DOHH2 (cell line): ENCODE results near the gene FOXB1.

Experiments used
- EZH2phosphoT487 ChIP-seq: fragments of 200-600 bp; sonication (generic); IDR thresholded peaks from 2 replicates; pipeline ENCODE4 v1.6.1; 2017; ENCODE audit warnings: borderline replicate concordance, mild to moderate bottlenecking, antibody characterized with exemption, low read length, moderate library complexity, mixed read lengths
- TF ChIP-seq, protein P1 (sequence below): fragments of 200-600 bp; sonication (generic); IDR thresholded peaks from one replicate; pipeline ENCODE4 v1.5.1; 2014; ENCODE audit warnings: antibody characterized with exemption, mild to moderate bottlenecking, low read depth, low read length; ENCODE audit not compliant: poor library complexity, severe bottlenecking

DNA sequence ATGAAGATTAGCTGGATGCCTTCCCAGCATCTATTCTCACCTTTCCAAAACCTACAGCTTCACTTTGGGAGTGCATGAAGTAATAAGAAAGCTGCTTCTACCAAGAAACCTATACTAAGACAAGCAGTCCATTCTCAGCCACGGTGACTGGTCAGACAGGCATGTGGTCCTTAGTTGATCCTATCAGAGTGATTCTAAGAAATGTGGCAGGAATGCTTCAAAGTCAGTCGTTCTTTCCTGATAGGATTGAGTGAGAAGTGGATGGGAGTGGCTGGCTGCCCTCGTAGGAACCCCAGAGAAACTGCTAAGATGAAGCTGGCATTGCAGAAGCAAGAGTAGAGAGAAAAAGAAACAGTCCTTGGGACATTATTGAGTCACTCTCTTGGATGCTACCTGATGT is 16.6 kb downstream of the FOXB1 start:
- TF ChIP-seq, protein P1, sequence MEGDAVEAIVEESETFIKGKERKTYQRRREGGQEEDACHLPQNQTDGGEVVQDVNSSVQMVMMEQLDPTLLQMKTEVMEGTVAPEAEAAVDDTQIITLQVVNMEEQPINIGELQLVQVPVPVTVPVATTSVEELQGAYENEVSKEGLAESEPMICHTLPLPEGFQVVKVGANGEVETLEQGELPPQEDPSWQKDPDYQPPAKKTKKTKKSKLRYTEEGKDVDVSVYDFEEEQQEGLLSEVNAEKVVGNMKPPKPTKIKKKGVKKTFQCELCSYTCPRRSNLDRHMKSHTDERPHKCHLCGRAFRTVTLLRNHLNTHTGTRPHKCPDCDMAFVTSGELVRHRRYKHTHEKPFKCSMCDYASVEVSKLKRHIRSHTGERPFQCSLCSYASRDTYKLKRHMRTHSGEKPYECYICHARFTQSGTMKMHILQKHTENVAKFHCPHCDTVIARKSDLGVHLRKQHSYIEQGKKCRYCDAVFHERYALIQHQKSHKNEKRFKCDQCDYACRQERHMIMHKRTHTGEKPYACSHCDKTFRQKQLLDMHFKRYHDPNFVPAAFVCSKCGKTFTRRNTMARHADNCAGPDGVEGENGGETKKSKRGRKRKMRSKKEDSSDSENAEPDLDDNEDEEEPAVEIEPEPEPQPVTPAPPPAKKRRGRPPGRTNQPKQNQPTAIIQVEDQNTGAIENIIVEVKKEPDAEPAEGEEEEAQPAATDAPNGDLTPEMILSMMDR = no peak
- no peak for TF ChIP-seq EZH2phosphoT487
